PC-3 (cell line): ENCODE data around the gene CAMK2A. TPM values are rescaled to one million over a fixed set of nuclear protein-coding genes. Genes with fewer than 3 reads are reported as not detected.

ENCODE experiments used
- ATAC-seq: fragments of 200-7000 bp; cut with Tn5 transposase; 2 replicates; pipeline ENCODE4 v1.9.1; 2020; ENCODE audit warnings: mild to moderate bottlenecking, moderate library complexity
- BruUV-seq: library from RNA; stranded (reverse); fragments of 400-500 nt; replicated peaks from 2 replicates; lab custom pipeline; 2021; lab: Mats Ljungman, UMichigan
- CTCF ChIA-PET: fragments of 300-600 bp; sonication (Branson Sonifier 250); formaldehyde crosslinking; loops from one replicate; lab custom pipeline; 2022; ENCODE audit warnings: antibody characterized with exemption; lab: Charles Lee
- POLR2A ChIA-PET: fragments of 300-600 bp; sonication (Branson Sonifier 250); formaldehyde crosslinking; loops from one replicate; lab custom pipeline; 2022; ENCODE audit warnings: antibody characterized with exemption; ENCODE audit not compliant: unreplicated experiment; lab: Charles Lee
- DNase-seq: peaks from one replicate; pipeline ENCODE4 v3.0.0-alpha.2; 2015
- H2AFZ ChIP-seq: fragments of 300-600 bp; sonication (generic); 2 replicates; pipeline ENCODE4 v1.6.0; 2016; ENCODE audit warnings: antibody characterized with exemption, low read length
- H3F3A ChIP-seq: fragments of 300-600 bp; sonication (generic); one replicate; pipeline ENCODE4 v1.6.0; 2017; ENCODE audit warnings: antibody characterized with exemption, low read length, control low read depth, mild to moderate bottlenecking; ENCODE audit not compliant: unreplicated experiment
- H3K27ac ChIP-seq: fragments of 300-600 bp; sonication (generic); 2 replicates; pipeline ENCODE4 v1.5.1; 2016; ENCODE audit warnings: mild to moderate bottlenecking, low read length
- H3K27me3 ChIP-seq: fragments of 300-600 bp; sonication (generic); 2 replicates; pipeline ENCODE4 v1.6.1; 2016; ENCODE audit warnings: low read length, mixed read lengths
- H3K36me3 ChIP-seq: fragments of 300-600 bp; sonication (generic); 2 replicates; pipeline ENCODE4 v1.6.1; 2016; ENCODE audit warnings: low read depth, mixed run types, low read length, mixed read lengths
- H3K4me1 ChIP-seq: fragments of 300-600 bp; sonication (generic); 2 replicates; pipeline ENCODE4 v1.5.1; 2016; ENCODE audit warnings: low read length; ENCODE audit not compliant: insufficient read depth
- H3K4me2 ChIP-seq: fragments of 300-600 bp; sonication (generic); 2 replicates; pipeline ENCODE4 v1.6.0; 2016; ENCODE audit warnings: low read length
- H3K4me3 ChIP-seq: fragments of 300-600 bp; sonication (generic); 2 replicates; pipeline ENCODE4 v1.5.1; 2016; ENCODE audit warnings: mild to moderate bottlenecking, low read length, mixed read lengths
- H3K79me2 ChIP-seq: fragments of 300-600 bp; sonication (generic); 2 replicates; pipeline ENCODE4 v1.6.1; 2017; ENCODE audit warnings: low read length, mixed read lengths
- H3K9ac ChIP-seq: fragments of 300-600 bp; sonication (generic); 2 replicates; pipeline ENCODE4 v1.6.0; 2016; ENCODE audit warnings: mild to moderate bottlenecking, low read length
- H3K9me2 ChIP-seq: fragments of 300-600 bp; sonication (generic); replicated peaks from 2 replicates; pipeline ENCODE4 v1.6.1; 2016; ENCODE audit warnings: mixed run types, low read length, mixed read lengths
- H3K9me3 ChIP-seq: fragments of 300-600 bp; sonication (generic); 2 replicates; pipeline ENCODE4 v1.6.1; 2016; ENCODE audit warnings: low read length, mixed read lengths
- H4K20me1 ChIP-seq: fragments of 300-600 bp; sonication (generic); 2 replicates; pipeline ENCODE4 v1.6.1; 2016; ENCODE audit warnings: low read length, mixed read lengths
- EZH2 ChIP-seq: fragments of 300-600 bp; sonication (generic); IDR thresholded peaks from one replicate; pipeline ENCODE4 v1.6.1; 2017; ENCODE audit warnings: antibody characterized with exemption, mild to moderate bottlenecking, low read length; ENCODE audit not compliant: unreplicated experiment
- EZH2phosphoT487 ChIP-seq: fragments of 300-600 bp; sonication (generic); IDR thresholded peaks from 2 replicates; pipeline ENCODE4 v1.6.1; 2018; ENCODE audit warnings: mild to moderate bottlenecking, antibody characterized with exemption, low read length, borderline replicate concordance
- intact Hi-C: fragments of 100-400 bp; cut with micrococcal nuclease; formaldehyde crosslinking; loops from 2 replicates; pipeline ENCODE4 v1.9.0; 2023
- total RNA-seq: library from RNA; depleted of rRNA; stranded (reverse); fragments of >200 nt; gene quantifications from 2 replicates; pipeline ENCODE4 v1.2.3, GENCODE V29; 2014
- TF ChIP-seq, protein P1 (sequence below): fragments of 300-600 bp; sonication (generic); conservative IDR thresholded peaks from 2 replicates; pipeline ENCODE4 v1.5.1; 2017; ENCODE audit warnings: antibody characterized with exemption, low read depth, mild to moderate bottlenecking, low read length

Gene CAMK2A
- total RNA-seq, 1 experiment from 2014 or later, result 0.15 TPM

DNA sequence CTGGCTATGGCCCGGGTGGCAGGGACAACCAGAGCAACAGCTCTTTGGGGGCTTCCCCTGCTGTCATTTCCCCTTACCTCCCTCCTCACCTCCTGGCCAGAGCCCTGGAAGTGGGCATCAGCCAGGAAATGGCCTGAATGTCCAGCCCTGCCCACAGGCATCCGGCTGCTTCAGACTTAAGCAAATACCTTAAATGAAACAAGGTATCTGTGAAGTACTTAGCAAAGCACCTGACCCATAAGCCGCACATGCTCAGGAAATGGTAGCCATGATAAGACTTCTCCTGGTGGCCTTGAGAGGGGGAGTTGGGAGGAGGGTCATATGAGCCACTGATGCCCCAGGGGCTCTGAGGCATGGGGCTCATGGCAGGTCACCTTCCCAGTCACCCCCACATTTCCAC is 43.8 kb downstream of the CAMK2A start:
- H3K4me1 ChIP-seq, result no peaks in the 10 kb centered on the region
- no peak overlapping the region for H3K9ac ChIP-seq
- ChIA-PET POLR2A (no interaction called here), CTCF (interaction anchor here (0.6 kb wide), 1 partner anchor 120 kb away, joined by 3 read pairs; no protein-coding TSS in a partner anchor)
- no peaks in the 10 kb centered on the region for H3K79me2 ChIP-seq
- intact Hi-C loops, result no loop called here
- no peaks in the 10 kb centered on the region for H3K36me3 ChIP-seq
- H3K4me2 ChIP-seq, result no peak overlapping the region
- no peak overlapping the region for H2AFZ ChIP-seq
- no peaks in the 10 kb centered on the region for H3K9me3 ChIP-seq
- TF ChIP-seq EZH2 (no peak), EZH2phosphoT487 (no peak)
- TF ChIP-seq, protein P1, sequence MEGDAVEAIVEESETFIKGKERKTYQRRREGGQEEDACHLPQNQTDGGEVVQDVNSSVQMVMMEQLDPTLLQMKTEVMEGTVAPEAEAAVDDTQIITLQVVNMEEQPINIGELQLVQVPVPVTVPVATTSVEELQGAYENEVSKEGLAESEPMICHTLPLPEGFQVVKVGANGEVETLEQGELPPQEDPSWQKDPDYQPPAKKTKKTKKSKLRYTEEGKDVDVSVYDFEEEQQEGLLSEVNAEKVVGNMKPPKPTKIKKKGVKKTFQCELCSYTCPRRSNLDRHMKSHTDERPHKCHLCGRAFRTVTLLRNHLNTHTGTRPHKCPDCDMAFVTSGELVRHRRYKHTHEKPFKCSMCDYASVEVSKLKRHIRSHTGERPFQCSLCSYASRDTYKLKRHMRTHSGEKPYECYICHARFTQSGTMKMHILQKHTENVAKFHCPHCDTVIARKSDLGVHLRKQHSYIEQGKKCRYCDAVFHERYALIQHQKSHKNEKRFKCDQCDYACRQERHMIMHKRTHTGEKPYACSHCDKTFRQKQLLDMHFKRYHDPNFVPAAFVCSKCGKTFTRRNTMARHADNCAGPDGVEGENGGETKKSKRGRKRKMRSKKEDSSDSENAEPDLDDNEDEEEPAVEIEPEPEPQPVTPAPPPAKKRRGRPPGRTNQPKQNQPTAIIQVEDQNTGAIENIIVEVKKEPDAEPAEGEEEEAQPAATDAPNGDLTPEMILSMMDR, result no peak
- no peaks in the 10 kb centered on the region for H3K9me2 ChIP-seq
- no peaks in the 10 kb centered on the region for H3F3A ChIP-seq
- H3K27ac ChIP-seq, result no peak overlapping the region
- BruUV-seq, result no TSS peak
- no peaks in the 10 kb centered on the region for H4K20me1 ChIP-seq
- no peaks in the 10 kb centered on the region for H3K27me3 ChIP-seq
- DNase-seq, result no peak
- H3K4me3 ChIP-seq, result no peak overlapping the region
- ATAC-seq, result no peak

DNA sequence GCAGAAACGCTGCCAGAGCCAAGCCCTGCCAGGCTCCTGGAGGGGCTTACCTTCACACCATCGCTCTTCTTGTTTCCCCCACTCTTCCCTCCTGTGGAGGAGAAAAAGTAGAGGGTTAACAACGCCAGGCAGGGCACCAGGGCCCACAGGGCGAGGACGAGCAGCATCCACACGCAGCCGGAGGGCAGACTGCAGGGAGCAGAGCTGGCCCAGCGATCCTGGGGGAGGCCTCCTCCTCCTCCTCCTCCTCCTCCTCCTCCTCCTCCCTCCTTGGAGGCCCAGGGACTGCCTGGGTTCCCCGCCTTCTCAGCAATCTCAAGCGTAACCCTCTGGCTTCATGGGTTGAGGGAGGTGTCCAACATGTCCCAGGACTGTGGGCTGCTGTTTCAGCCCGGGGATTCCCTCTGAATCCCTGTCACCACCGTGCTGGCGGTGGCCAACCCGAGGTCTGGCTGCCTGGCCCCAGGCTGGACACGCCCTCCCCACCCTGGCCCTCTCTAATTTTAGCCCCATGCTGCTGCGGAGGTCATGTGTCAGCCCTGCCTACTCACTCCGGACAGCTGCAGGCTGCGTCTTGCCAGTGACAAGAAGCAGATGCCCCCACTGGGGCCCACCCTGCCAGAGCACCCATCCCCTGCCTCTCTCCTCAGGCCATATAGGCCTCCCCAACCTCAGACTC is 44.3 kb downstream of the CAMK2A start:
- Histone ChIP-seq H3K4me2 (no peak overlapping the region), H3K9me3 (no peaks in the 10 kb centered on the region), H3K9me2 (no peaks in the 10 kb centered on the region), H3K36me3 (no peaks in the 10 kb centered on the region), H3K9ac (no peak overlapping the region), H4K20me1 (no peaks in the 10 kb centered on the region), H3K27ac (no peak overlapping the region), H3F3A (no peaks in the 10 kb centered on the region), H3K4me1 (no peaks in the 10 kb centered on the region), H2AFZ (no peak overlapping the region), H3K27me3 (no peaks in the 10 kb centered on the region), H3K79me2 (no peaks in the 10 kb centered on the region), H3K4me3 (no peak overlapping the region)
- CTCF ChIA-PET, result no interaction called here
- ATAC-seq (no peak), DNase-seq (no peak)
- TF ChIP-seq EZH2 (no peak), EZH2phosphoT487 (no peak)
- TF ChIP-seq, protein P1, result no peak
- no TSS peak for BruUV-seq
- intact Hi-C loops, result no loop called here
- POLR2A ChIA-PET, result no interaction called here

DNA sequence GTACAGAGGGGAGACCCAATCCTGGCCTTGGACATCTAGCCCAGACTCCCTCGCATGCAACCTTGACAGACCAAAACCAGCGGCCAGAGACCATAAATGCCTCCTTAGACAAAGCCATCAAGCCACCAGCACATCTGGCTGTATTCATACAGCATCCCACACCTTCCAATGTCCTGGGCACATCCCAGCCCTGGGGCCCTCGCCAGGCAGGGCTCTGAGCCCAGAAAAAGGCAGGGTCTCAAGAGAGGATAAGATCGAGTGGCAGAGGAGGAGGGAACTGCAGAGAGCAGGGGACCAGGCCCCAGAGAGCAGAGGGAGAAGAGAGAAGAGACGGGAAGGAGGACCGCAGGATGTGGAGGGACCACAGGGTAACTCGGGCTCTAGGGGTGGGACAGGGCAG is 45.4 kb downstream of the CAMK2A start:
- no peaks in the 10 kb centered on the region for H3K27me3 ChIP-seq
- H3K4me3 ChIP-seq, result no peak overlapping the region
- no peaks in the 10 kb centered on the region for H3F3A ChIP-seq
- intact Hi-C loops, result no loop called here
- no peak for TF ChIP-seq EZH2phosphoT487
- TF ChIP-seq EZH2, result no peak
- TF ChIP-seq, protein P1, result no peak
- no peaks in the 10 kb centered on the region for H3K36me3 ChIP-seq
- H4K20me1 ChIP-seq, result no peaks in the 10 kb centered on the region
- no peak overlapping the region for H3K27ac ChIP-seq
- no peak overlapping the region for H3K9ac ChIP-seq
- BruUV-seq, result no TSS peak
- CTCF ChIA-PET, result no interaction called here
- no peak overlapping the region for H3K4me2 ChIP-seq
- ATAC-seq, result no peak
- H3K79me2 ChIP-seq, result no peaks in the 10 kb centered on the region
- no peaks in the 10 kb centered on the region for H3K9me3 ChIP-seq
- DNase-seq, result no peak
- POLR2A ChIA-PET, result no interaction called here
- no peaks in the 10 kb centered on the region for H3K9me2 ChIP-seq
- H3K4me1 ChIP-seq, result no peaks in the 10 kb centered on the region
- H2AFZ ChIP-seq, result no peak overlapping the region
